CD4-positive, alpha-beta T cell (primary cell): ENCODE measurements around the gene PPM1H. TPM values are rescaled to one million over a fixed set of nuclear protein-coding genes. Genes with fewer than 3 reads are reported as not detected.
"Not testable (repeated sequence)": the region's sequence is repeated elsewhere in the genome, so short reads cannot be mapped to it uniquely, and the experiment has no call there.

Experiments
- ATAC-seq: fragments of 200-7000 bp; cut with Tn5 transposase; one replicate; pipeline ENCODE4 v1.10.0; 2022; ENCODE audit warnings: mild to moderate bottlenecking; ENCODE audit not compliant: poor library complexity
- CTCF ChIA-PET: fragments of 350-600 bp; sonication (Branson Sonifier 250); formaldehyde crosslinking; loops from one replicate; lab custom pipeline; 2021; ENCODE audit warnings: antibody characterized with exemption, inconsistent platforms; lab: Charles Lee
- POLR2A ChIA-PET: fragments of 350-600 bp; sonication (Branson Sonifier 250); formaldehyde crosslinking; loops from one replicate; lab custom pipeline; 2021; ENCODE audit warnings: antibody characterized with exemption, inconsistent platforms; lab: Charles Lee
- DNase-seq, 14 experiments: peaks; one replicate each; pipeline ENCODE4 v3.0.0-alpha.2; 2013 to 2020; ENCODE audit warnings: mixed read lengths in 2 of 14
- H3K27ac ChIP-seq, 2 donors: one replicate each; pipeline versions ENCODE4 v1.5.1 to v1.7.0; 2013; ENCODE audit warnings: low read length in 2 of 2, low read depth in 1 of 2, mild to moderate bottlenecking in 1 of 2
- H3K27me3 ChIP-seq, 2 experiments: 1 replicate in 1 of 2; 2 replicates in 1 of 2; pipeline versions ENCODE4 v1.6.1 to v1.7.0; 2013; ENCODE audit warnings: low read length in 2 of 2, control low read depth in 1 of 2, mild to moderate bottlenecking in 1 of 2, moderate library complexity in 1 of 2; ENCODE audit not compliant: insufficient read depth in 2 of 2, control insufficient read depth in 1 of 2
- H3K36me3 ChIP-seq: one replicate; pipeline ENCODE4 v1.6.1; 2013; ENCODE audit warnings: low read length, control low read depth; ENCODE audit not compliant: insufficient read depth
- H3K4me1 ChIP-seq: one replicate; pipeline ENCODE4 v1.6.1; 2013; ENCODE audit warnings: low read length, control low read depth; ENCODE audit not compliant: insufficient read depth
- H3K4me3 ChIP-seq: one replicate; pipeline ENCODE4 v1.5.1; 2013; ENCODE audit warnings: mild to moderate bottlenecking, low read length, moderate library complexity
- H3K9me3 ChIP-seq, 2 experiments: 1 replicate in 1 of 2; 2 replicates in 1 of 2; pipeline versions ENCODE4 v1.6.1 to v1.7.0; 2013; ENCODE audit warnings: low read length in 2 of 2, mild to moderate bottlenecking in 2 of 2, control low read depth in 1 of 2, moderate library complexity in 1 of 2; ENCODE audit not compliant: control insufficient read depth in 1 of 2, insufficient read depth in 1 of 2
- H3K27ac Mint-ChIP-seq: one replicate; pipeline ENCODE4 v1.8.0; 2020; ENCODE audit warnings: mixed read lengths
- H3K27me3 Mint-ChIP-seq: one replicate; pipeline ENCODE4 v1.8.0; 2021; ENCODE audit warnings: mixed read lengths
- H3K36me3 Mint-ChIP-seq: one replicate; pipeline ENCODE4 v1.8.0; 2021; ENCODE audit warnings: low read depth, mixed read lengths
- H3K4me1 Mint-ChIP-seq: one replicate; pipeline ENCODE4 v1.8.0; 2021; ENCODE audit warnings: low read depth, mixed read lengths
- H3K4me3 Mint-ChIP-seq: one replicate; pipeline ENCODE4 v1.8.0; 2020; ENCODE audit warnings: mild to moderate bottlenecking, mixed read lengths
- H3K9me3 Mint-ChIP-seq: one replicate; pipeline ENCODE4 v1.8.0; 2020; ENCODE audit warnings: mixed read lengths
- intact Hi-C, 2 experiments: fragments of 100-400 bp; cut with DNase I in 1 of 2; cut with micrococcal nuclease in 1 of 2; formaldehyde crosslinking; loops; one replicate each; pipeline versions ENCODE4 v1.15.1 to v1.9.0; 2023 to 2025; cut with DNase I, micrococcal nuclease
- total RNA-seq, 174 experiments: library from RNA in 2 of 174; stranded (reverse) in 2 of 174; gene quantifications; one replicate each; pipeline ENCODE4 v1.2.3 and lab custom pipeline; 2021 to 2026
- TF ChIP-seq, protein P1 (sequence below): fragments of 200-600 bp; IDR thresholded peaks from one replicate; pipeline ENCODE4 v1.8.0; 2022; ENCODE audit warnings: antibody characterized with exemption, mild to moderate bottlenecking

PPM1H gene
- total RNA-seq, 2 experiments from 2014 or later = not detected

DNA sequence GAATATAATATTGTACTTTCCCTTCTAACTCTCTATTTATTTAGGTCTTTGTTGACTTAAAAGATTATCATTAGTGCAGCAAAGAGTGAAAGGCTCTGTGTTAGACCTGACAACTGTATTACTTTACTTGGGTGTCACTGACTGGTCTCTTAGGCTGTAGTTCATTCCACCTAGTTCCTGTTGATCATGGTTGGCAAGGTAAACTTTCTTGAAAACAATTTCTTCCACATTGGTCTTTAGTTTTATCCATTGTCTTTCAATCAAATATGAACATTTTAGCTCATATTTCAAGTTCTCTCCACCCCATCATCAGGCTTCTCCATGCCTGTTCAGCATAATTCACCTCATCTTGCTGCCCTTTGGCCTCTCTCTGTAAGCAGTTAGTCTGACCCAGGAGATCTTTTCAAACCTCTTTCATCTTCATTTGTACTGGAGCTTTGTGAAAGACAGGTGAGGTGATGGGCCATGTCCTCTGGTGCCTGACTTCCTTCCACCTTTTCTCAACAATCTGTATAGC is 32.1 kb upstream of the PPM1H start:
- Histone ChIP-seq H3K4me1 (no peaks in the 10 kb centered on the region), H3K27ac (no peak overlapping the region), H3K36me3 (no peaks in the 10 kb centered on the region), H3K27me3 (no peaks in the 10 kb centered on the region), H3K4me3 (no peak overlapping the region), H3K9me3 (no peaks in the 10 kb centered on the region)
- ChIA-PET CTCF (no interaction called here), POLR2A (no interaction called here)
- ATAC-seq (no peak), DNase-seq (no peak)
- TF ChIP-seq, protein P1, sequence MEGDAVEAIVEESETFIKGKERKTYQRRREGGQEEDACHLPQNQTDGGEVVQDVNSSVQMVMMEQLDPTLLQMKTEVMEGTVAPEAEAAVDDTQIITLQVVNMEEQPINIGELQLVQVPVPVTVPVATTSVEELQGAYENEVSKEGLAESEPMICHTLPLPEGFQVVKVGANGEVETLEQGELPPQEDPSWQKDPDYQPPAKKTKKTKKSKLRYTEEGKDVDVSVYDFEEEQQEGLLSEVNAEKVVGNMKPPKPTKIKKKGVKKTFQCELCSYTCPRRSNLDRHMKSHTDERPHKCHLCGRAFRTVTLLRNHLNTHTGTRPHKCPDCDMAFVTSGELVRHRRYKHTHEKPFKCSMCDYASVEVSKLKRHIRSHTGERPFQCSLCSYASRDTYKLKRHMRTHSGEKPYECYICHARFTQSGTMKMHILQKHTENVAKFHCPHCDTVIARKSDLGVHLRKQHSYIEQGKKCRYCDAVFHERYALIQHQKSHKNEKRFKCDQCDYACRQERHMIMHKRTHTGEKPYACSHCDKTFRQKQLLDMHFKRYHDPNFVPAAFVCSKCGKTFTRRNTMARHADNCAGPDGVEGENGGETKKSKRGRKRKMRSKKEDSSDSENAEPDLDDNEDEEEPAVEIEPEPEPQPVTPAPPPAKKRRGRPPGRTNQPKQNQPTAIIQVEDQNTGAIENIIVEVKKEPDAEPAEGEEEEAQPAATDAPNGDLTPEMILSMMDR = no peak
- Mint-ChIP-seq H3K27ac (no peak overlapping the region), H3K27me3 (no peaks in the 10 kb centered on the region), H3K4me3 (no peak overlapping the region), H3K36me3 (no peaks in the 10 kb centered on the region), H3K9me3 (no peaks in the 10 kb centered on the region), H3K4me1 (no peaks in the 10 kb centered on the region)
- intact Hi-C loops = no loop called here

DNA sequence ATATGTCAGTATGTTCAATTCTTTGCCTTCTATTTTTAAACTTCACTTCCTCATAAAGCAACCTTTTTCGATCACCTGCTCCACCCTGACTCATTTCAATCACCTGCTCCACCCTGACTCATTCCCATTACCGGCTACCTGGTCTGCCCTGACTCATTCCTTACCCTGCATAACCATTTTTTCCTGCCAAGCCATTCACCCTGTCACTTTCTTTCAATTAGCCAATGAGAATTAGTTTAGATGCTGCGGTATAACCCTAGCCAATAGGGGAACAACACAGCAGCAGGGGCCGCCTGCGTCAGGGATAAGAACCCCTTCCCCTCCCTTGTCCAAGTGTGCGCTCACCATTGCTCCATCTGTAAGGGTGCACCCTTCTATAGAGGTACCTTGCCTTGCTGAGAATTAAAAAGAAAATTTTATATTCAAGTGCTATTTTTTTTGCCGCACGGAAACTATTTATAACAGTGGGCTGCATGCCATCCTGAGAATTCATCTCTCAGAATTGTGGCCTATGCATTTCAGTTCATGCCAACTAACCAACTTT is 31.6 kb upstream of the PPM1H start:
- H3K4me1 Mint-ChIP-seq, DNase-seq, H3K27ac ChIP-seq, CTCF ChIA-PET, H3K27me3 Mint-ChIP-seq, H3K9me3 Mint-ChIP-seq, H3K4me3 ChIP-seq, intact Hi-C loops, H3K27ac Mint-ChIP-seq, H3K36me3 Mint-ChIP-seq, ATAC-seq, H3K4me3 Mint-ChIP-seq, POLR2A ChIA-PET, H3K27me3 ChIP-seq, H3K4me1 ChIP-seq, H3K36me3 ChIP-seq, H3K9me3 ChIP-seq: not testable (repeated sequence)

DNA sequence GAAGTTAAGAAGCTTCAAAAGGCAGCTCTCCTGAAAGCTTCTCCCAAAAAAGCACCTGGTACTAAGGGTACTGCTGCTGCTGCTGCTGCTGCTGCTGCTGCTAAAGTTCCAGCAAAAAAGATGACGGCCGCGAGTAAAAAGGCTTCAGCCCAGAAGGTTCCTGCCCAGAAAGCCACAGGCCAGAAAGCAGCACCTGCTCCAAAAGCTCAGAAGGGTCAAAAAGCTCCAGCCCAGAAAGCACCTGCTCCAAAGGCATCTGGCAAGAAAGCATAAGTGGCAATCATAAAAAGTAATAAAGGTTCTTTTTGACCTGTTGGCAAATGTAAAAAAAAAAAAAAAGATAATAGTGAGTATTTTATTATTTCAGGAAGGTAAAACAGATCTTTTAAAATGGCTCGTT is 30.8 kb upstream of the PPM1H start:
- H3K4me3 ChIP-seq, H3K4me1 ChIP-seq, H3K4me3 Mint-ChIP-seq, H3K36me3 Mint-ChIP-seq, H3K27ac ChIP-seq, intact Hi-C loops, H3K36me3 ChIP-seq, H3K4me1 Mint-ChIP-seq, POLR2A ChIA-PET, ATAC-seq, CTCF ChIA-PET, H3K9me3 Mint-ChIP-seq, H3K27me3 ChIP-seq, H3K27ac Mint-ChIP-seq, DNase-seq, H3K27me3 Mint-ChIP-seq, H3K9me3 ChIP-seq: not testable (repeated sequence)

DNA sequence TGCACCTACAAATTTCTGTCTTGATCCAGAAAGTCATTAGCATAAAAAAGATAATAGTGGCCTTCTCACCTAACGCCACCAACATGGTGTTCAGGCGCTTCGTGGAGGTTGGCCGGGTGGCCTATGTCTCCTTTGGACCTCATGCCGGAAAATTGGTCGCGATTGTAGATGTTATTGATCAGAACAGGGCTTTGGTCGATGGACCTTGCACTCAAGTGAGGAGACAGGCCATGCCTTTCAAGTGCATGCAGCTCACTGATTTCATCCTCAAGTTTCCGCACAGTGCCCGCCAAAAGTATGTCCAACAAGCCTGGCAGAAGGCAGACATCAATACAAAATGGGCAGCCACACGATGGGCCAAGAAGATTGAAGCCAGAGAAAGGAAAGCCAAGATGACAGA is 30.3 kb upstream of the PPM1H start:
- H3K4me3 ChIP-seq, ATAC-seq, DNase-seq, H3K9me3 ChIP-seq, POLR2A ChIA-PET, H3K4me1 Mint-ChIP-seq, H3K27ac ChIP-seq, H3K27ac Mint-ChIP-seq, H3K9me3 Mint-ChIP-seq, intact Hi-C loops, H3K36me3 Mint-ChIP-seq, CTCF ChIA-PET, H3K27me3 ChIP-seq, H3K4me1 ChIP-seq, H3K36me3 ChIP-seq, H3K27me3 Mint-ChIP-seq, H3K4me3 Mint-ChIP-seq: not testable (repeated sequence)
